HG03565 (cell line): ENCODE measurements around the gene RNASE2.
"Not testable (repeated sequence)": the region's sequence is repeated elsewhere in the genome, so short reads cannot be mapped to it uniquely, and the experiment has no call there.

Experiments
- ATAC-seq: cut with Tn5 transposase; IDR thresholded peaks from one replicate; pipeline ENCODE4 v1.9.1; 2021; ENCODE audit warnings: mild to moderate bottlenecking, moderate library complexity; ENCODE audit not compliant: unreplicated experiment

The RNASE2 gene

DNA sequence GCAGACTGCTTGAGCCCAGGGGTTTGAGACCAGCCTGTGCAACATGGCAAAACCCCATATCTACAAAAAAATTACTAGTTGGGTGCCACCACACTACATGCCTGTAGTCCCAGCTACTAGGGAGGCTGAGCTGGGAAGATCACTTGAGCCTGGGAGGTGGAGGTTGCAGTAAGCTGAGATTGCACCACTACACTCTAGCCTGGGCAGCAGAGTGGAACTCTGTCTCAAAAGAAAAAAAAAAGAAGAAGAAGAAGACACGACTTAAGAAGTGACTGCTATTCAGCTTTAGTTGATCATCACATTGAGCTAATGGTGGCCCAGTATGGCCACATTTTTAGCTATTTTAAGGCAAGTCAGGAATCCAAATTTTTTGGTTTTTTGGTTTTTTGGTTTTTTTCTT lies 25.6 kb downstream of the RNASE2 start:
- ATAC-seq, result no peak

DNA sequence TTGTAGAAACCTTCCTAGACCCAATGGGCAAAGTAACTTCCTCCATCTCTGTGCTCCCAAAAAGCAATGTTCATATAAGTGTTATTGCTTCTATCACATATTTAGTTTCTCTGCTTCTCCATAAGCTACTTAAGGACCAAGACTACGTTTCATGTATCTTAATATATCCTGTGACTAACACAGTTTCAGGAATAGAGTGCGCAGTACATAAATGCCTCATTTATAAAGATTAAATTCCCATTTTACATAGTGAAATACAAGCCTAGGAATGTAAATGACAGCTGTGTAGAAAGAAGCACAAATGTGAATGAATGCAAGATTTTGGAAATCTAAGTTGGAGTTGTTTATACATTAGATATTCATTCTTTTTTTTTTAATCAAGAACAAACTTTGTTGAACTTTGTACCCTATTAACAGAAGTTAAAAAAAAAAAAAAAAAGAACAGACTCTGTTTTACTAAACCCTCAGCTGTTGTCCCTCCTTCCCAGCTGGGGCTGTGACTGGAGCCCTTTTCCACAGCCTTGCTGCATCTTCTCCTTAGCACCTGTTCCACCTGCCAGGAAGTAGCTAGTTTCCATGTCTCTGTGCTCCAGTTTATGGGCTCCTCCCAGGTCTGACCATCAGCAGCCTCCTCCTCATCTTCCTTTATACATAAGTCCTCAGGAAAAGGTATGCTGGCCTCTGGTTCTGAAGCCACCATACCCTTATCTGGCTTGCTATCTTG lies 27.5 kb downstream of the RNASE2 start:
- no peak for ATAC-seq

DNA sequence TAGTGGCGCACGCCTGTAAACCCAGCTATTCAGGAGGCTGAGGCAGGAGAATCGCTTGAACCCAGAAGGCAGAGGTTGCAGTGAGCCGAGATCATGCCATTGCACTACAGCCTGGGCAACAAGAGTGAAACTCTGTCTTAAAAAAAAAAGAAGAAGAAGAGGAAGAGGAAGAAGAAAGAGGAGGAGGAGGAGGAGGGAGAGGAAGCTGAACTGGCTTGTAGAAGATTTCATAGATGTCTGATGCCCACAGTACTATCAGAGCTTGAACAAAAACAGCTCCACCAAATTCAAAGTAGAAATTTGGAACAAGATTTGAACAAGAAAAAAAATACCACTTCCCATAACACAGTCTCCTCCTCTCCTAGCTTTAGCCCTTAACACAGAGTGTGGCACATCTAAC lies 30.4 kb downstream of the RNASE2 start:
- ATAC-seq, result not testable (repeated sequence)

DNA sequence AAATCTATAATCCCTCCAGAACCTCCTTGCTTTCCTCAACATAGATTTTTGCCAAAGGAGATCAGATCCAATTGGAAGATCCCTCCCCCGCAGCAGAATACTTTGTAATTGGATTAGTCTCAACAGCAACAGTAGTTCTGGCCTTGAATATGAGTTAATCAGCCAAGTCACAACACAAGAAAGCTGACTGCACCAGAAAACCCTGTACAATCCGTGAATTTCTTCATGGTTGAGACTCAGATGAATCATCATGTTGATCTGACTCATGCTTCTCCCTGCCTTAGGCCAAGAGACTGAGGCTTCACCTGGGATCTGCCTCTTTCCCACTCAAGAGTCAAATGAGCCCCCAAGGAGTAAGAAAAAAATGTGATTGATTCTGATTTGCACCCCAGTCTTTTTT lies 31.5 kb downstream of the RNASE2 start:
- no peak for ATAC-seq

DNA sequence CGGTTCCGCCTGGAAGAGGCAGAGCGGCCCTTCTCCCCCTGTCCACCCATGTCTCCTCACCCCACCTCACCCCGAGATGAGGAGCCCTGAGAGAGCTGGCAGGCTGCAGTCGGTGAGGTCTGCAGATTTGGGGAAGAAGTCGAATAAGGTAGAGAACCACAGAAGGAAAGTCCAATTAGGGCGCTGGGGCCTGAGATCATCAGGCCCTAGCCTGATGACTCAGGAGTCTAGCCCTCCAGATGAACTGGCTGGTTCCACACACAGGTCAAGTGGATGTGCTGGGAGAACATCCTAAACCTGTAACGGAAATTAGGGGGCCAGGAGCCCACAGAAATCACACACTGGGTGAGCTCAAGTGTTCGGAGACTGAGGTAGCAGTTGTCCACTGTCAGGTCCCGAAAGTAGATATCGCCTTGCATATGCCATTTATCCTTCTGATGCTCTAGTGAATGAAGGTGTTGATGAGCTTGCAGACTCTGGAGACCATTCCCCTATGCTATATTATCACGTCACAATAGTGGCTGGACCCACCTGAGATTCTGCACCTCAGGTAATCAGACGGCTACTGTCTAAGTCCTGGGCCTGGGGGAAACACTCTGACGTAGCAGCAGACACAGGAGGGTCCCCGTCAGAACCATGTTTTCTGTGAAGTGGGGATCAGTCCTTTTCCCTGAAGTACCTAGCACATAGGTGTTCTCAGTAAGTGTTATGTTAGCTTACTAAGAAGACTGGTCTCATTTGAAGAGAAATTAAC lies 33.6 kb downstream of the RNASE2 start:
- no peak for ATAC-seq

DNA sequence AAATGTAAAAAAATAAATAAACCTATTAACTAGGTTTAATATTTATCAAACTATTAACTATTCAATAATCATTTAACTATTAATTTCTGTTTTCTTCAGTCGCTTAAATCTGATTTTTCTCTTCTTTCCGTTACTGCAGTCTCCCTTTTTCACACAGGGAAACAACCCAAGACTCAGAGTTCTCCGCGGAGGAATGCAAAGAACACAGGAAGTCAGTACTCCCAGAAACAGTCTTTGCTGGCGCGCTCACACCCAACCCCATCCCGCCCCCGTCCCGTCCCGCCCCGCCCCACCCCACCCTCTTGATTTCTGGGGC lies 34.1 kb downstream of the RNASE2 start:
- no peak for ATAC-seq

DNA sequence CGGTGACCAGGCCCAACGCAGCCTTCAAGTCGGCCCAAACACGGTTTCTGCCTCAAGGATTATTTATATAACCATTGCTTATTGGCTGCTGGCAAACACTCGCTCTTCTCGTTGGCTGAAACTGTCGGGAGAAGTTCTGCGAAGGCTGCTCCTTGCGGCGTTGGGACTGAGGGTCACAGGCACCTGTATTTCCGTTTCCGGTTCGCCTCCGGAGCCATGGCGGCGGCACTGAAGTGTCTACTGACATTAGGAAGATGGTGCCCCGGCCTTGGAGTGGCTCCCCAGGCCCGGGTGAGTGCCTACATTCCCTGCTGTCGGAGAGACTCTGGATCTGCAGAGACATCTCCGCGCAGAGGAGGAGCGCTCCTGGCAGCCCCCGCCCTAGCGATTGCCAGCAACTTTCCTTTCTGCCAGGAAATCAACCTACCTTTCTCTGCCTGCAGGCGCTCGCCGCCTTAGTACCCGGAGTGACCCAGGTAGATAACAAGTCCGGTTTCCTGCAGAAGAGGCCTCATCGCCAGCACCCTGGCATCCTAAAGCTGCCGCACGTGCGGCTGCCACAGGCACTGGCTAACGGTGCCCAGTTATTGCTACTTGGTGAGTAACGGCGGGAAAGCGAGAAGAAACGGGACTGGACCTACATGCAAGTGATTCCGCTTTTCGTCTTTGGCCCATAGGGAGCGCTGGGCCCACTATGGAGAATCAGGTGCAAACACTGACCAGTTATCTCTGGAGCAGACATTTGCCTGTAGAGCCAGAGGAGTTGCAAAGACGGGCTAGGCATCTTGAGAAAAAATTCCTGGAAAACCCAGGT lies 34.7 kb downstream of the RNASE2 start, which contains the start of gene METTL17:
Gene METTL17, plus strand, starts transcription at position 194 of the 814 bp plus-strand sequence. Its CDS starts 23 bp downstream, at position 217.
- peak; percentile 96 for ATAC-seq

DNA sequence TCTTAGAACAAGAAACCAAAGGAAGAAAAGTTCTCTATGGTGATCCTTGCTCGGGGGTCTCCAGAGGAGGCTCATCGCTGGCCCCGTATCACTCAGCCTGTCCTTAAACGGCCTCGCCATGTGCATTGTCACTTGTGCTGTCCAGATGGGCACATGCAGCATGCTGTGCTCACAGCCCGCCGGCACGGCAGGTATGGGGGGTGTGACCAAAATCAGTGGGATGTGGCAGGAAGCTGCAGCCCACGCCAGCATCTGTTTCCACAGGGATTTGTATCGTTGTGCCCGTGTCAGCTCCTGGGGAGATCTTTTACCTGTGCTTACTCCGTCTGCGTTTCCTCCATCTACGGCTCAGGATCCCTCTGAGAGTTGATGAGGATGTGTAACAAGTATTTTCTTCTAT lies 41.2 kb downstream of the RNASE2 start:
- no peak for ATAC-seq

DNA sequence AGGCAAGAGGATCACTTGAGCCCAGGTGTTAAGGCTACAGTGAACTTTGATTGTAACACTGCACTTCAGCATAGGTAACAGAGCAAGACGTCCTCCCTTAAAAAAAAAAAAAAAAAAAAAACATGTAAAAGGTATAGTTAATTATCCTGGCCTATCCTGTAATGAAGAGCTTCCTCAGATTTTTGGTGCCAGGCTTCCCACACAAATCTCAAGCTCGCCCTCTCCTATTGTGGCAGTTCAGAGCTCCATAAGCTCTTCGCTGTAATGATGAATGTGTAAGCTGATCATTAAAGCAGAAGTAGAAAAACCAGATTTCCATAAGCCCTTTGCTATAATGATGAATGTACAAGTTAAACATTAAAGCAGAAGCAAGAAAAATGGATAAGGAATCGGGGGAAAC lies 41.8 kb downstream of the RNASE2 start:
- no peak for ATAC-seq

DNA sequence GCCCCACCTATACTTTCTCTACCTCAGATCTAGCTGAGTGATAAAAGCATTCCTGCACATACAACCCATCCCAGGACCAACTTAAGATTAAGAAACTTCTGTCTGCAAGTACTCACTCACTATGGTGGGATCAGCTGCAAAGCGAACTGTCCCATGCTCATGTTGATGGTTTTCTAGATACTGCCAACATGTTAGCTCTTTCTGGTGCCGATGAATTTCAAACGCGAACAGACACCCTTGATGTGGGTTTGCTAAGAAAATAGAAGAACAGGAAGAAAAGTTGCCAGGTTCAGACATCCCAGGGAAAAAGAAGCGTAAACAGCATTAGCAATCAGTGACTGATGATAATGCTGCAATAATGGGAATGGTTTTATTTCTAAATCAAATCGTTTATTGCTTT lies 42.3 kb downstream of the RNASE2 start:
- ATAC-seq, result no peak

DNA sequence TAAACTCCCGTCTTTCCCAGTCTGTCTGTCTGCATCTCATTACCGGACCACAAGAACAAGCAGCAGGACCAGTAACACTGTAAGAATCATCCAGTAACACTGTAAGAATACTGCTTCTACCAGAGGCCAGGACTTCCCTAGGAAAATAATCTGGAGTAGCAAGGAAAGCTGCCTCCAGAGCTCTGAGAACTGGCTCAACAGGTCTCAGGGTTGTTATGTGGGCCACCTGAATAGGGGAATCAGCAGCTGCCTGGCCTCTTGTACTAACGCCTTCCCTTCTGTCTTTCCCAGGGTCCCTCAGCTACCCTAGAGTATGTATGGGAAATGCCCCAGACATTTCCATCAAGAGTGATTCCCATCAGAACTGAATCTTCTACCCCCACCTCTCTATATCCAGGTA lies 42.9 kb downstream of the RNASE2 start:
- no peak for ATAC-seq

DNA sequence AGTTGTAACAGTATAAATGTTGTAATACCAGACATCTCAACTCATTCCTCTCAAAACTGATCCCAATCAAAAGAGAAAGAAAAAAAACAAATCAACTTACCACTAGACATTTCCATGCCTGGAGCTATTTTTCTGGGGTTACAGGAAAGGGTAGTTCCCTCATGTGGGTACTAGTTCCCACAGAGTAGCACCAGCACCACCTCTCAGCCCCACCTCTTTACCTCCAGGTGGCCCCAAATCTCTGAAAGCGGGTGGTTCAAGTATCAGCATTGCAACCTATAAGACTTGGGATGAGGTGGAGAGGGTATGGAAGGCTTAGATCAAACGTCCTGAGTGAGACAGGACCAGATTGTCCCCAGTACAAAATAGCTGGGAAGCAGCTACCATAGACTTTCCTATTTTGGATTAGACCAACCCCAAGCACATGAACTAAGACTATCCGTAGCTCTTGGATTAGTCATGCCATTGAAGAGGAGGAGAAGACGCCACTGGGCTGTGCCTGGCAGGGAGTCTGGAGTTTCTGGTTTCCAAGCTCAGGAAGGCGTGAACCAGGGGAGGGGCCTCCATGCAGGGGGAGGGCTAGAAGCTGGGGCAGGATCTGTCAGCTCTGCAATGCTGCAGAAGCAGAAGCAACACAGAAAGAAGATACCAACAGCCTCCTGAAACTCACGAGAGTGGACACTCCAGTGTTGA lies 43.5 kb downstream of the RNASE2 start, which contains the start of gene SLC39A2:
Gene SLC39A2, plus strand, starts transcription at position 620 of the 693 bp plus-strand sequence. CDS start 154 bp downstream, outside the sequence.
- no peak for ATAC-seq

DNA sequence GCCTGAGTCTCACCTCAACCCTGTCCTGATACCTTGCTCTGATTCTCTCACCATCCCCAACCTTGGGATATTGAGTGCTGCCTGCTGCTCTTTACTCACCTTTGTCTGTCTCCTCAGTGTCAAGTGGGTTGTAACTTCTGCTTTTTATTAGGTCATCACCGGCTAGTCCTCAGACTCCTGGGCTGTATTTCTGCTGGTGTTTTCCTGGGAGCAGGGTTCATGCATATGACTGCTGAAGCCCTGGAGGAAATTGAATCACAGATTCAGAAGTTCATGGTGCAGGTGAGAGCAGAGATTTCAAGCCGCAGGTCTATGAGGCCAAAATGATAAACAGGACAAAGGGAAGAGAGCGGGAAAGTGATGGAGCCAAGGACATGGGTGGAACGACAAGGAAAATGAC lies 44.3 kb downstream of the RNASE2 start:
- no peak for ATAC-seq

DNA sequence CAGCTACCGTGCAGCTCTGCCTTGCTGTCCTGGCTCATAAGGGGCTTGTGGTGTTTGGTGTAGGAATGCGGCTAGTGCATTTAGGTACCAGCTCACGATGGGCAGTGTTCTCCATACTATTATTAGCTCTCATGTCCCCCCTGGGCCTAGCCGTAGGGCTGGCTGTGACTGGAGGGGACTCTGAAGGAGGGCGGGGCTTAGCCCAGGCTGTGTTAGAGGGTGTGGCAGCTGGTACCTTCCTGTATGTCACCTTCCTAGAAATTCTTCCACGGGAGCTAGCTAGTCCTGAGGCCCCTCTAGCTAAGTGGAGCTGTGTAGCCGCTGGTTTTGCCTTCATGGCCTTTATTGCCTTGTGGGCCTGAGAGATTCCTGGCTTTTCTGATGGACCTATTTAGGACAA lies 45.9 kb downstream of the RNASE2 start:
- no peak for ATAC-seq

DNA sequence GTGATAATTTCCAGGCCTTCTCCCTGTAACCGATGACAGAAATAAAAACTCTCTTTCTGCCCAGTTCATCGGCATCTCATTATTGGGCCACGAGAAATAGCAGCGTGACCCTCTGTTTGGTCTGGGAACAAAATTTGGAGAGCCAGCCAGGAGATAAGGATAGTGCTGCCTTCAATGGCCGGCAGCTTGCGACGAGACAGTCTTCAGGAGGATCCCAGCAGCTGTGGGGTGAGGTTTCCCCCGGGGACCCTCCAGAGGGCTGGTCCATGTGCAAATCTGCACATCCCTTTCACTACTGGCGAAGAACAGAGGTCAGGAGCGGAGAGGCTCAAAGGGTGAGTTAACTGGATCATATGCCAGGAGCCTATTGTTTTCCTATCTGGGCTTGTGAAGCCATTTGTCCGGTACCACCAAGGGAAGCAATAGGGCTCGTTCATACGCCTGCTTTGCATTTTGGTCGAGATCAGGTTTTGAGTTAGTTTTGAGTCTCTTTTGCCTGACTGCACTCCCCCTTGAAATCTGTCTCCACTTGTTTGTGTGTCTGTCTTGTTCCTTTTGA lies 48.6 kb downstream of the RNASE2 start:
- no peak for ATAC-seq
